ENCODE results near the gene MEF2C. TPM values are rescaled to one million over a fixed set of nuclear protein-coding genes. Genes with fewer than 3 reads are reported as not detected.
A peak's percentile ranks its signal among the peaks of the same experiment; 100 is the strongest.

MEF2C gene
- total RNA-seq, 4 donors from 2014 or later, result 17.3 to 58.0 (median 23.5) TPM

GRCh38 chr5:88681211-88681803, 201.7 kb downstream of the MEF2C start:
- H3K27me3 ChIP-seq, result peaks cover 100% of the 10 kb centered on the region
- no peak for DNase-seq
- 41 to 60% methylated on average over 5 of the region's 5 CpGs for WGBS, 2 donors (ENCODE audit: low coverage in 1 of 2)
- H3K4me3 ChIP-seq, result no peak overlapping the region
- no peaks in the 10 kb centered on the region for H3K9me3 ChIP-seq
- no peaks in the 10 kb centered on the region for H3K36me3 ChIP-seq
- peaks cover 0 to 16% (median 11%) of the 10 kb centered on the region in 4 donors for H3K4me1 ChIP-seq
- TF ChIP-seq POLR2AphosphoS5 (IDR thresholded peaks at IDR 0.05) (no peak), EP300 (IDR thresholded peaks at IDR 0.05; ENCODE audit: low read depth) (no peak), CTCF (IDR thresholded peaks at IDR 0.05) (no peak), POLR2A (IDR thresholded peaks at IDR 0.05) (no peak)
- intact Hi-C loops (cut with DNase I; ENCODE audit: low total_unique reads), result no loop called here
- in situ Hi-C loops (cut with MboI; ENCODE audit: low pct_ligation_motif_present in 1 of 4, low pct_unique_long_range_greater_than_20kb in 1 of 4, low sequenced_read_pairs in 3 of 4), result loop anchor here in 3 of 4 donors (10.0 to 25.0 kb wide), 4 partner anchors 537 to 1269 kb away; partner anchors contain the start of gene CCNH (in 1 of the 3)
- no peak overlapping the region for H3K27ac ChIP-seq

DNA sequence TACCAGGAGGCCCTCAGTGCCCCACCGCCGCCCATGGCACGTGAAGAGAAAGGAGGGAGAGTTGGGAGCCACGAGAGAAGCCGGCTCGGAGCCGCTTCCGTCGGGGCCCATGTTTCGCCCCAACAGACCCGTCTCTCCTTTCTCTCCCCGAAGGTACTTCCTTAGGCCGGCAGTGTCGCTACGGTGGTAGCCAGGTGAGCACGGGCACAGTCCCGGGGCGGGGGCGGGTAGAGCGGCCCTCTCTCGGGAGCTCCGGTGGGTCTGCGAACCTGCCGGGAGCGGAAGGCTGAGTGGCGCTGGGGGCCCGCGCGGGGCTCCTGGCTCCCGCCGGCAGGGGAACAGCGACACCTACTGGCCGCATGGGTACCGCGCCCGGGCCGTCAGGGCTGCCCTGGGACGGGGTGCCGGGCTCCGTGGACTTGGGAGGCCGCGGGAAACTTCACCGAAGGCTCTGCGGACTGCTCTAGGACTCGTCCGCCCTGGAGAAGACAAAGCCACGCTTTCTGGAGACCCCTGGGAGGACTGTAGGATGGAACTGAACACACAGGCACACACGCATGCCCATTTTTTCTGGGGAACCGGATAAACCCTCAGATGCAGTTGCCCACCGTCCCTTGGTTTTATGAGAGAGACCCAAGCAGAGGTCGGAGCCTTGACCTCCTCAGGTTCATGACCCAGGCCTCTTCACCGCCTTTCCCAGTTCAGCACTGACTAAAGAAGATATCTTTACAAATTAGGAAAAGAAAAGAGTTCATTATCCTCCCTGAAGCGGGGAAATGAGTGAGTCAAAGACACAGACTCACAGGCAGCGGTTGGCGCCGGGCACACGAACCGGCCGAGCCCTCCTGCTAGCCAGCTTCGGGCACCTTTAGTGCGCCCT, 202.5 kb downstream of the MEF2C start:
- H3K4me1 ChIP-seq, result peaks cover 5 to 22% (median 17%) of the 10 kb centered on the region in 4 donors
- no peaks in the 10 kb centered on the region for H3K36me3 ChIP-seq
- H3K27me3 ChIP-seq, result peaks cover 98% of the 10 kb centered on the region
- DNase-seq, result peak; percentile 75
- TF ChIP-seq POLR2AphosphoS5 (IDR thresholded peaks at IDR 0.05), result no peak
- peak; percentile 80 to 98 (median 93) for TF ChIP-seq CTCF (IDR thresholded peaks at IDR 0.05)
- intact Hi-C loops (cut with DNase I; ENCODE audit: low total_unique reads) (no loop called here), in situ Hi-C loops (cut with MboI; ENCODE audit: low pct_ligation_motif_present in 1 of 4, low pct_unique_long_range_greater_than_20kb in 1 of 4, low sequenced_read_pairs in 3 of 4) (loop anchor here in 3 of 4 donors (10.0 to 25.0 kb wide), 4 partner anchors 536 to 1268 kb away; partner anchors contain the start of gene CCNH (in 1 of the 3))
- 4 to 33% methylated on average over 9 to 58 of the region's 61 CpGs for WGBS, 2 donors (ENCODE audit: low coverage in 1 of 2)
- peak overlapping the region; percentile 28 to 49 (median 32) for H3K4me3 ChIP-seq
- H3K27ac ChIP-seq, result no peak overlapping the region
- H3K9me3 ChIP-seq, result no peaks in the 10 kb centered on the region

- TF ChIP-seq CTCF (IDR thresholded peaks at IDR 0.05) (no peak), POLR2A (IDR thresholded peaks at IDR 0.05) (no peak), EP300 (IDR thresholded peaks at IDR 0.05; ENCODE audit: low read depth) (no peak), POLR2AphosphoS5 (IDR thresholded peaks at IDR 0.05) (no peak)
These were observed 203.3 kb downstream of the MEF2C start for GRCh38 chr5:88679638-88680037.

GRCh38 chr5:88678770-88679381, 204.1 kb downstream of the MEF2C start:
- intact Hi-C loops (cut with DNase I; ENCODE audit: low total_unique reads), result no loop called here

More at GRCh38 chr5:88679638-88680037, 203.3 kb downstream of the MEF2C start:
- intact Hi-C loops (cut with DNase I; ENCODE audit: low total_unique reads), result no loop called here
- peaks cover 8 to 31% (median 24%) of the 10 kb centered on the region in 4 donors for H3K4me1 ChIP-seq
- H3K9me3 ChIP-seq, result no peaks in the 10 kb centered on the region
- no peak overlapping the region for H3K27ac ChIP-seq
- no peak for DNase-seq
- 36 to 37% methylated on average over 8 to 14 of the region's 14 CpGs for WGBS, 2 donors (ENCODE audit: low coverage in 1 of 2)
- H3K4me3 ChIP-seq, result no peak overlapping the region
- in situ Hi-C loops (cut with MboI; ENCODE audit: low pct_ligation_motif_present in 1 of 4, low pct_unique_long_range_greater_than_20kb in 1 of 4, low sequenced_read_pairs in 3 of 4), result loop anchor here in 3 of 4 donors (10.0 to 25.0 kb wide), 4 partner anchors 535 to 1267 kb away; partner anchors contain the start of gene CCNH (in 1 of the 3)
- no peaks in the 10 kb centered on the region for H3K36me3 ChIP-seq
- peaks cover 98% of the 10 kb centered on the region for H3K27me3 ChIP-seq

More at GRCh38 chr5:88678770-88679381, 204.1 kb downstream of the MEF2C start:
- TF ChIP-seq EP300 (IDR thresholded peaks at IDR 0.05; ENCODE audit: low read depth) (no peak), POLR2AphosphoS5 (IDR thresholded peaks at IDR 0.05) (no peak), CTCF (IDR thresholded peaks at IDR 0.05) (no peak), POLR2A (IDR thresholded peaks at IDR 0.05) (no peak)
- no peak overlapping the region for H3K27ac ChIP-seq
- H3K4me1 ChIP-seq, result peaks cover 8 to 35% (median 31%) of the 10 kb centered on the region in 4 donors
- no peak overlapping the region for H3K4me3 ChIP-seq
- WGBS, 2 donors (ENCODE audit: low coverage in 1 of 2), result 29 to 32% methylated on average over 12 to 14 of the region's 14 CpGs
- no peak for DNase-seq
- in situ Hi-C loops (cut with MboI; ENCODE audit: low pct_ligation_motif_present in 1 of 4, low pct_unique_long_range_greater_than_20kb in 1 of 4, low sequenced_read_pairs in 3 of 4), result loop anchor here in 1 of 4 donors (25.0 kb wide), 1 partner anchor 1267 kb away; the partner anchor contains the start of gene CCNH
- no peaks in the 10 kb centered on the region for H3K9me3 ChIP-seq
- H3K36me3 ChIP-seq, result no peaks in the 10 kb centered on the region
- H3K27me3 ChIP-seq, result peaks cover 98% of the 10 kb centered on the region
